Peyer's patch (tissue), 4 donors: ENCODE data around the gene OCA2.

Experiments used
- CTCF ChIP-seq, 6 experiments: fragments of 450-650 bp in 4 of 6; fragments of 200-600 bp in 2 of 6; sonication (generic) in 1 of 6; IDR thresholded peaks; one replicate each; pipeline ENCODE4 v1.5.1; 2017 to 2019; ENCODE audit warnings: antibody characterized with exemption in 6 of 6, mild to moderate bottlenecking in 3 of 6, moderate library complexity in 1 of 6
- POLR2A ChIP-seq, 2 donors: fragments of 450-650 bp; IDR thresholded peaks; one replicate each; pipeline ENCODE4 v1.5.1; 2017; ENCODE audit warnings: antibody characterized with exemption in 2 of 2, mild to moderate bottlenecking in 2 of 2, moderate library complexity in 2 of 2

- TF ChIP-seq CTCF (IDR thresholded peaks at IDR 0.05) (no peak), POLR2A (IDR thresholded peaks at IDR 0.05) (no peak)
Observed at GRCh38 chr15:27834684-27835083, 264.4 kb downstream of the OCA2 start.
